Measurements from ENCODE around the gene UBR7. TPM values are rescaled to one million over a fixed set of nuclear protein-coding genes. Genes with fewer than 3 reads are reported as not detected.

UBR7 gene
- total and polyA plus RNA-seq, 4 donors = 11.3 to 26.0 (median 14.3) TPM

- H3K27ac ChIP-seq (ENCODE audit: low read depth in 1 of 2, low read length in 1 of 2) = peak overlapping the region; percentile 84 to 88
- DNase-seq (peak; percentile 65 to 70 (median 65)), ATAC-seq (ENCODE audit: insufficient read depth, low FRiP score) (peak; percentile 74)
- H3K4me3 ChIP-seq = peak overlapping the region; percentile 73
- 0% methylated on average over 22 to 23 of the region's 23 CpGs for WGBS, 2 donors
- no peaks in the 10 kb centered on the region for H3K9me3 ChIP-seq (ENCODE audit: control insufficient read depth in 4 of 4, insufficient read depth in 3 of 4, low read length in 3 of 4)
- H3K4me1 ChIP-seq (ENCODE audit: control insufficient read depth in 5 of 5, insufficient read depth in 5 of 5, low read length in 5 of 5) = peaks cover 5 to 24% (median 8%) of the 10 kb centered on the region in 5 donors
- H3K27me3 ChIP-seq (ENCODE audit: control insufficient read depth in 3 of 3, insufficient read depth in 3 of 3, low read length in 2 of 3) = no peaks in the 10 kb centered on the region
- H3K36me3 ChIP-seq (ENCODE audit: control insufficient read depth in 4 of 4, insufficient read depth in 4 of 4, low read length in 4 of 4) = peaks cover 0 to 10% (median 6%) of the 10 kb centered on the region in 4 donors
- TF ChIP-seq CTCF (IDR thresholded peaks at IDR 0.05; ENCODE audit: control extremely low read depth, extremely low read depth) = peak; percentile 21
- peak overlapping the region in 1 of 2 donors; percentile 69 for H3K9ac ChIP-seq (ENCODE audit: insufficient read depth in 1 of 2, low read length in 2 of 2)
These were observed 632 bp downstream of the UBR7 start for GRCh38 chr14:93207468-93208308.

GRCh38 chr14:93212432-93212831, 5.4 kb downstream of the UBR7 start:
- Histone ChIP-seq H3K4me3 (no peak overlapping the region), H3K9me3 (ENCODE audit: control insufficient read depth in 4 of 4, insufficient read depth in 3 of 4, low read length in 3 of 4) (no peaks in the 10 kb centered on the region), H3K9ac (ENCODE audit: insufficient read depth in 1 of 2, low read length in 2 of 2) (no peak overlapping the region), H3K27ac (ENCODE audit: low read depth in 1 of 2, low read length in 1 of 2) (no peak overlapping the region), H3K27me3 (ENCODE audit: control insufficient read depth in 3 of 3, insufficient read depth in 3 of 3, low read length in 2 of 3) (no peaks in the 10 kb centered on the region), H3K36me3 (ENCODE audit: control insufficient read depth in 4 of 4, insufficient read depth in 4 of 4, low read length in 4 of 4) (peaks cover 0 to 38% (median 23%) of the 10 kb centered on the region in 4 donors), H3K4me1 (ENCODE audit: control insufficient read depth in 5 of 5, insufficient read depth in 5 of 5, low read length in 5 of 5) (peaks cover 0 to 15% (median 8%) of the 10 kb centered on the region in 5 donors)
- TF ChIP-seq CTCF (IDR thresholded peaks at IDR 0.05; ENCODE audit: control extremely low read depth, extremely low read depth) = no peak
- no peak for ATAC-seq (ENCODE audit: insufficient read depth, low FRiP score)
- no peak for DNase-seq
- 80 to 84% methylated on average over 3 of the region's 3 CpGs for WGBS, 2 donors

GRCh38 chr14:93214598-93214997, 7.5 kb downstream of the UBR7 start:
- no peak for TF ChIP-seq CTCF (IDR thresholded peaks at IDR 0.05; ENCODE audit: control extremely low read depth, extremely low read depth)
- Histone ChIP-seq H3K9me3 (ENCODE audit: control insufficient read depth in 4 of 4, insufficient read depth in 3 of 4, low read length in 3 of 4) (no peaks in the 10 kb centered on the region), H3K27me3 (ENCODE audit: control insufficient read depth in 3 of 3, insufficient read depth in 3 of 3, low read length in 2 of 3) (no peaks in the 10 kb centered on the region), H3K4me3 (no peak overlapping the region), H3K36me3 (ENCODE audit: control insufficient read depth in 4 of 4, insufficient read depth in 4 of 4, low read length in 4 of 4) (peaks cover 0 to 43% (median 28%) of the 10 kb centered on the region in 4 donors), H3K4me1 (ENCODE audit: control insufficient read depth in 5 of 5, insufficient read depth in 5 of 5, low read length in 5 of 5) (peaks cover 0 to 2% (median 0%) of the 10 kb centered on the region in 5 donors), H3K27ac (ENCODE audit: low read depth in 1 of 2, low read length in 1 of 2) (no peak overlapping the region), H3K9ac (ENCODE audit: insufficient read depth in 1 of 2, low read length in 2 of 2) (no peak overlapping the region)
- ATAC-seq (ENCODE audit: insufficient read depth, low FRiP score) (no peak), DNase-seq (no peak)
- WGBS, 2 donors = 92 to 98% methylated on average over 2 of the region's 2 CpGs
